ENCODE results near the gene GPR148.

The GPR148 gene

DNA sequence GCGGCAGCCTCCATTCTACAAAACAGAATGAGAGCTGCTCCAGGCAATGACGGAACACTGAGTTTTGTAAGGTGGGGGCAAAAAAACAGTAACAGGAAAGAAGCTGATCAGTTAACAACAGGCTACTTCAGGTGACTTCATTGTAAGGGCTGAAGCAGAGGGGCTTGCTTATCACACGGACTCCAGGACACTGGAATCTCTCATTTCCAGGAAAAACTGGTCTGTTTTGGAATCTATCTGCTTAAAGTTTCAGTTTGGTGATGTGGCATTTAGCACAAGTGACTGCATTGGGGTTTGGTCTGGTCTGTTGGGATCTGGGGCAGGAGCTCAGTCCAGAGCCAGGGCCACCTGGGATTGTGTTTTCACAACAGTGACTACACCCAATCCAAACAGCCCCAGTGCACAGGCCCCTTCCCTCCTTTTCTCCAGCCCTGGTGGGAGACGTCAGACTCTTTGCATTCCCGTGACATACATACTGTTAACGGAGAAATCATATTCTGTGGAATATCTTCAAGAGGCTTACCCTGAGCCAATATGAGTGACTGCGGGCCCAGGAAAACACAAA is 40.6 kb downstream of the GPR148 start:
- DNase-seq (ENCODE audit: low spot score) = no peak

DNA sequence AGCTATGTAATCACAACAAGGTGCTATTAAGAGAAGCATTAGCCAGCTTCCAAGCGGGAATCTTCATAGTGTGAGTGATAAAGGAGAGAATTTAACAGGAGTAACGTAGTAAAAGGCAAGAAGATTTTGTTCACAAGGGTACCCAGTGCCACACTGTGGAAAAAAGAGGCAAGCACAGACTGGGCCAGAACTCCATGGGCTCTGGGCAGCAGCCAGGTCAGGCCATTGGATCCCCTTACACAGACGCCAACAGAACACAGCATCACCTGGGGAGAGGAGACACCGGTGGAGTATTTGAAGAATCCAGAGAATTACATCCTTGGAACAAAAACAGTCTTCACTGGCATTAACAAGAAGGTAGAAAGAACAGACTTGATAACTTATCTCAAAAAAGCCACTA is 47.7 kb downstream of the GPR148 start:
- DNase-seq (ENCODE audit: low spot score) = no peak

DNA sequence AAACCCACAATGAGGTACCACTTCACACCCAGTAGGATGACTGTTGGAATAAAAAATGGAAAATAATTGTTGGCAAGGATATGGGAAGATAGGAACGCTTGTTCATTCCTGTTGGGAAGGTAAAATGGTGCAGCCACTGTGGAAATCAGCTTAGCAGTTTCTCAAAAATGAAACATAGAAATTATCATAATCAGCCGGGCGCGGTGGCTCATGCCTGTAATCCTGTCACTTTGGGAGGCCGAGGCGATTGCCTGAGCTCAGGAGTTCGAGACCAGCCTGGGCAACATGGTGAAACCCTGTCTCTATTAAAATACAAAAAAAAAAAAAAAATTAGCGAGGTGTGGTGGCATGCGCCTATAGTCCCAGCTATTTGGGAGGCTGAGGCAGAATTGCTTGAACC is 49.9 kb downstream of the GPR148 start:
- no peak for DNase-seq (ENCODE audit: low spot score)

All from activated CD4-positive, alpha-beta T cell treated with anti-CD3 and anti-CD28 coated beads, Interleukin-2, Interleukin-4, amounts not matched to agents 100 ng/mL and 50 ng/mL, durations not matched to agents 16 hours and 8 hours (primary cell).